Liver (tissue), 9 donors: ENCODE measurements around the gene APPL1. TPM values are rescaled to one million over a fixed set of nuclear protein-coding genes. Genes with fewer than 3 reads are reported as not detected.

Experiments
- DNase-seq: peaks from one replicate; pipeline ENCODE4 v3.0.0-alpha.2; 2017; ENCODE audit warnings: low spot score
- H3K27ac ChIP-seq, 2 donors: one replicate each; pipeline ENCODE4 v1.7.0; 2013; ENCODE audit warnings: inconsistent platforms in 2 of 2, low read length in 2 of 2, control low read depth in 1 of 2, low read depth in 1 of 2, mild to moderate bottlenecking in 1 of 2
- H3K27me3 ChIP-seq, 4 donors: one replicate each; pipeline versions ENCODE4 v1.6.1 to v1.7.0; 2013; ENCODE audit warnings: low read length in 3 of 4, inconsistent platforms in 1 of 4, mild to moderate bottlenecking in 1 of 4, moderate library complexity in 1 of 4; ENCODE audit not compliant: control insufficient read depth in 4 of 4, insufficient read depth in 4 of 4
- H3K36me3 ChIP-seq, 4 donors: one replicate each; pipeline versions ENCODE4 v1.6.1 to v1.7.0; 2013; ENCODE audit warnings: low read length in 3 of 4, mild to moderate bottlenecking in 3 of 4, low read depth in 1 of 4, moderate library complexity in 1 of 4; ENCODE audit not compliant: control insufficient read depth in 4 of 4, insufficient read depth in 3 of 4
- H3K4me1 ChIP-seq, 4 donors: one replicate each; pipeline versions ENCODE4 v1.6.1 to v1.7.0; 2013; ENCODE audit warnings: low read length in 3 of 4, mild to moderate bottlenecking in 3 of 4, moderate library complexity in 1 of 4; ENCODE audit not compliant: control insufficient read depth in 4 of 4, insufficient read depth in 4 of 4
- H3K4me3 ChIP-seq, 3 donors: one replicate each; pipeline versions ENCODE4 v1.6.1 to v1.7.0; 2013; ENCODE audit warnings: low read length in 3 of 3, control low read depth in 1 of 3, low read depth in 1 of 3, mild to moderate bottlenecking in 1 of 3
- H3K9ac ChIP-seq, 2 donors: one replicate each; pipeline ENCODE4 v1.7.0; 2013; ENCODE audit warnings: low read length in 2 of 2, mild to moderate bottlenecking in 2 of 2, moderate library complexity in 2 of 2, control low read depth in 1 of 2, low read depth in 1 of 2
- H3K9me3 ChIP-seq, 4 donors: one replicate each; pipeline versions ENCODE4 v1.6.1 to v1.7.0; 2013; ENCODE audit warnings: low read length in 3 of 4; ENCODE audit not compliant: control insufficient read depth in 4 of 4
- EGR1 ChIP-seq, 2 donors: IDR thresholded peaks; 2 replicates each; pipeline ENCODE4 v1.6.1; 2016 to 2018; ENCODE audit warnings: antibody characterized with exemption in 2 of 2, low read depth in 2 of 2
- FOXA1 ChIP-seq: IDR thresholded peaks from 2 replicates; pipeline ENCODE4 v1.6.1; 2016; ENCODE audit warnings: antibody characterized with exemption
- FOXA2 ChIP-seq: IDR thresholded peaks from 2 replicates; pipeline ENCODE4 v1.6.1; 2016; ENCODE audit warnings: antibody characterized with exemption
- GABPA ChIP-seq, 2 donors: IDR thresholded peaks in 1 of 2; conservative IDR thresholded peaks in 1 of 2; 2 replicates each; pipeline ENCODE4 v1.6.1; 2016; ENCODE audit warnings: antibody characterized with exemption in 2 of 2, mild to moderate bottlenecking in 1 of 2, moderate library complexity in 1 of 2
- HNF4A ChIP-seq, 2 donors: conservative IDR thresholded peaks; 2 replicates each; pipeline ENCODE4 v1.6.1; 2016; ENCODE audit warnings: antibody characterized with exemption in 2 of 2, mild to moderate bottlenecking in 2 of 2
- HNF4G ChIP-seq: IDR thresholded peaks from 2 replicates; pipeline ENCODE4 v1.6.1; 2016; ENCODE audit warnings: antibody characterized with exemption
- JUND ChIP-seq, 2 donors: IDR thresholded peaks; 2 replicates each; pipeline ENCODE4 v1.6.1; 2016; ENCODE audit warnings: antibody characterized with exemption in 2 of 2
- NR2F2 ChIP-seq: IDR thresholded peaks from 2 replicates; pipeline ENCODE4 v1.6.1; 2016; ENCODE audit warnings: antibody characterized with exemption
- RAD21 ChIP-seq, 2 donors: IDR thresholded peaks; 2 replicates each; pipeline ENCODE4 v1.6.1; 2016; ENCODE audit warnings: antibody characterized with exemption in 2 of 2, mild to moderate bottlenecking in 2 of 2
- RXRA ChIP-seq, 2 donors: IDR thresholded peaks; 2 replicates each; pipeline ENCODE4 v1.6.1; 2017 to 2018; ENCODE audit warnings: antibody characterized with exemption in 2 of 2, mild to moderate bottlenecking in 1 of 2
- SP1 ChIP-seq: IDR thresholded peaks from 2 replicates; pipeline ENCODE4 v1.6.1; 2018; ENCODE audit warnings: antibody characterized with exemption, mild to moderate bottlenecking
- TAF1 ChIP-seq: conservative IDR thresholded peaks from 2 replicates; pipeline ENCODE4 v1.6.1; 2016; ENCODE audit warnings: antibody characterized with exemption, mild to moderate bottlenecking
- YY1 ChIP-seq: IDR thresholded peaks from 2 replicates; pipeline ENCODE4 v1.6.1; 2016; ENCODE audit warnings: antibody characterized with exemption, mild to moderate bottlenecking
- whole genome bisulfite sequencing: extraction: QIAGEN DNeasy Blood & Tissue Kit; methylation state at CpG from one replicate; pipeline ENCODE4 v1.1.7; 2013; 5-methylcytosine and 5-hydroxymethylcytosine counted together
- polyA plus RNA-seq, 2 donors: library from polyadenylated mRNA; stranded (reverse) in 1 of 2; unstranded in 1 of 2; fragments of 200-250 nt in 1 of 2; fragments of >200 nt in 1 of 2; fragmentation: Nextera tagmentation in 1 of 2; extraction: Ambion mirVana in 1 of 2; gene quantifications; one replicate each; pipeline versions ENCODE4 v1.2.1 to v1.2.3, GENCODE V29; 2013 to 2015
- total RNA-seq, 2 donors: library from RNA; depleted of rRNA; stranded (reverse); fragments of >200 nt; gene quantifications; one replicate each; pipeline ENCODE4 v1.2.3, GENCODE V29; 2014
- TF ChIP-seq, protein P1 (sequence below): IDR thresholded peaks from 2 replicates; pipeline ENCODE4 v1.6.1; 2016; ENCODE audit warnings: antibody characterized with exemption
- TF ChIP-seq, protein P2 (sequence below): IDR thresholded peaks from 2 replicates; pipeline ENCODE4 v1.6.1; 2016; ENCODE audit warnings: antibody characterized with exemption
- TF ChIP-seq, protein P3 (sequence below): fragments of 150-350 bp; IDR thresholded peaks from 2 replicates; pipeline ENCODE4 v1.5.1; 2017; ENCODE audit warnings: improper control_type of control experiment, low read depth, low read length; ENCODE audit not compliant: missing input control
- TF ChIP-seq, protein P4 (sequence below): IDR thresholded peaks from 2 replicates; pipeline ENCODE4 v1.6.1; 2016; ENCODE audit warnings: antibody characterized with exemption, mild to moderate bottlenecking
- TF ChIP-seq, protein P5 (sequence below): IDR thresholded peaks from 2 replicates; pipeline ENCODE4 v1.6.1; 2016; ENCODE audit warnings: antibody characterized with exemption
- donor health status: healthy.
- donor health status: healthy.
- donor health status: healthy.
- donor health status: healthy.
- donor health status: healthy.

APPL1 gene
- total and polyA plus RNA-seq, 4 donors = 7.7 to 30.3 (median 19.2) TPM

DNA sequence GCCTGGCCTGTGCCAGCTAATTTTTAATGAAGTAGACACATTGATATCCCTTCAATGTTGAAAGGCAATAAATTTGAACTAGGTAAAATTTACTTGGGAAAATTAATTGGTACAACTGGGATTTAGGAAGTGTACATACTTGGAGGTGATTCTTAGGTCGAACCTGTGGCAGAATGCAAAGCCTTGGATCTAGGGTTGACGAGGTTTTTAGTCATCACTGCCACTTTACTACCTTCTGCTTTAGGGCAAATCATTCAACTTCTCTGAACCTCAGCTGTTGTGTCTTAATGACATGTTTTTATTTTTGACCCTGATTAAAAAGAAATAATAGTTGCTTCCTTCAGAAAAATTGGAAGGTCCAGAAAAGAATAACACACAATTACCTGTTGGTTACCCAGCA lies 2.5 kb downstream of the APPL1 start:
- H3K27ac ChIP-seq = no peak overlapping the region
- 92% methylated on average over 2 of the region's 2 CpGs for WGBS
- H3K4me3 ChIP-seq = no peak overlapping the region
- H3K27me3 ChIP-seq = no peaks in the 10 kb centered on the region
- no peaks in the 10 kb centered on the region for H3K9me3 ChIP-seq
- no peak for TF ChIP-seq EGR1 (IDR thresholded peaks at IDR 0.05; ENCODE audit: low read depth in 2 of 2)
- no peak for TF ChIP-seq HNF4G
- TF ChIP-seq, protein P1, sequence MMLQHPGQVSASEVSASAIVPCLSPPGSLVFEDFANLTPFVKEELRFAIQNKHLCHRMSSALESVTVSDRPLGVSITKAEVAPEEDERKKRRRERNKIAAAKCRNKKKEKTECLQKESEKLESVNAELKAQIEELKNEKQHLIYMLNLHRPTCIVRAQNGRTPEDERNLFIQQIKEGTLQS = no peak
- TF ChIP-seq, protein P2, sequence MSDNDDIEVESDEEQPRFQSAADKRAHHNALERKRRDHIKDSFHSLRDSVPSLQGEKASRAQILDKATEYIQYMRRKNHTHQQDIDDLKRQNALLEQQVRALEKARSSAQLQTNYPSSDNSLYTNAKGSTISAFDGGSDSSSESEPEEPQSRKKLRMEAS = no peak
- TF ChIP-seq RXRA (IDR thresholded peaks at IDR 0.05) = no peak
- TF ChIP-seq HNF4A (conservative IDR thresholded peaks at IDR 0.05) = no peak
- TF ChIP-seq, protein P3, sequence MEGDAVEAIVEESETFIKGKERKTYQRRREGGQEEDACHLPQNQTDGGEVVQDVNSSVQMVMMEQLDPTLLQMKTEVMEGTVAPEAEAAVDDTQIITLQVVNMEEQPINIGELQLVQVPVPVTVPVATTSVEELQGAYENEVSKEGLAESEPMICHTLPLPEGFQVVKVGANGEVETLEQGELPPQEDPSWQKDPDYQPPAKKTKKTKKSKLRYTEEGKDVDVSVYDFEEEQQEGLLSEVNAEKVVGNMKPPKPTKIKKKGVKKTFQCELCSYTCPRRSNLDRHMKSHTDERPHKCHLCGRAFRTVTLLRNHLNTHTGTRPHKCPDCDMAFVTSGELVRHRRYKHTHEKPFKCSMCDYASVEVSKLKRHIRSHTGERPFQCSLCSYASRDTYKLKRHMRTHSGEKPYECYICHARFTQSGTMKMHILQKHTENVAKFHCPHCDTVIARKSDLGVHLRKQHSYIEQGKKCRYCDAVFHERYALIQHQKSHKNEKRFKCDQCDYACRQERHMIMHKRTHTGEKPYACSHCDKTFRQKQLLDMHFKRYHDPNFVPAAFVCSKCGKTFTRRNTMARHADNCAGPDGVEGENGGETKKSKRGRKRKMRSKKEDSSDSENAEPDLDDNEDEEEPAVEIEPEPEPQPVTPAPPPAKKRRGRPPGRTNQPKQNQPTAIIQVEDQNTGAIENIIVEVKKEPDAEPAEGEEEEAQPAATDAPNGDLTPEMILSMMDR = no peak
- no peak for TF ChIP-seq FOXA2
- TF ChIP-seq JUND (IDR thresholded peaks at IDR 0.05) = no peak
- TF ChIP-seq TAF1 = no peak
- H3K4me1 ChIP-seq = peaks cover 0 to 21% (median 10%) of the 10 kb centered on the region in 4 donors
- H3K36me3 ChIP-seq = no peaks in the 10 kb centered on the region
- no peak for DNase-seq
- no peak overlapping the region for H3K9ac ChIP-seq

DNA sequence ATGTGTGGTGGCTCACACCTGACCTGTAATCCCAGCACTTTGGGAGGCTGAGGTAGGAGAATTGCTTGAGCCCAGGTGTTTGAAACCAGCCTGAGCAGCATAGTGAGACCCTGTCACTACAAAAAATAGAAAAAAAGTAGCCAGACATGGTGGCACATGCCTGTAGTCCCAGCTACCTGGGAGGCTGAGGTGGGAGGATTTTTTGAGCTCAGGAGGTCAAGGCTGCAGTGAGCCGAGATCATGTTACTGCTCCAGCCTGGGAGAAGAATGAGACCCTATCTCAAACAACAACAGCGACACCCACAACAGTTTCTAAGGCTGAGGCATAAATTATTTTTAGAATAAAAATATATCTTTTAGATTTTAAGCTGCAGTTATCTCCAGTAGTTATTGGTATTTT lies 6.3 kb downstream of the APPL1 start:
- Histone ChIP-seq H3K36me3 (peaks cover 2 to 12% (median 5%) of the 10 kb centered on the region in 4 donors), H3K27ac (no peak overlapping the region), H3K9ac (no peak overlapping the region), H3K4me3 (no peak overlapping the region), H3K27me3 (no peaks in the 10 kb centered on the region), H3K9me3 (no peaks in the 10 kb centered on the region), H3K4me1 (peaks cover 0 to 7% (median 7%) of the 10 kb centered on the region in 4 donors)
- DNase-seq = no peak
- TF ChIP-seq, protein P4, sequence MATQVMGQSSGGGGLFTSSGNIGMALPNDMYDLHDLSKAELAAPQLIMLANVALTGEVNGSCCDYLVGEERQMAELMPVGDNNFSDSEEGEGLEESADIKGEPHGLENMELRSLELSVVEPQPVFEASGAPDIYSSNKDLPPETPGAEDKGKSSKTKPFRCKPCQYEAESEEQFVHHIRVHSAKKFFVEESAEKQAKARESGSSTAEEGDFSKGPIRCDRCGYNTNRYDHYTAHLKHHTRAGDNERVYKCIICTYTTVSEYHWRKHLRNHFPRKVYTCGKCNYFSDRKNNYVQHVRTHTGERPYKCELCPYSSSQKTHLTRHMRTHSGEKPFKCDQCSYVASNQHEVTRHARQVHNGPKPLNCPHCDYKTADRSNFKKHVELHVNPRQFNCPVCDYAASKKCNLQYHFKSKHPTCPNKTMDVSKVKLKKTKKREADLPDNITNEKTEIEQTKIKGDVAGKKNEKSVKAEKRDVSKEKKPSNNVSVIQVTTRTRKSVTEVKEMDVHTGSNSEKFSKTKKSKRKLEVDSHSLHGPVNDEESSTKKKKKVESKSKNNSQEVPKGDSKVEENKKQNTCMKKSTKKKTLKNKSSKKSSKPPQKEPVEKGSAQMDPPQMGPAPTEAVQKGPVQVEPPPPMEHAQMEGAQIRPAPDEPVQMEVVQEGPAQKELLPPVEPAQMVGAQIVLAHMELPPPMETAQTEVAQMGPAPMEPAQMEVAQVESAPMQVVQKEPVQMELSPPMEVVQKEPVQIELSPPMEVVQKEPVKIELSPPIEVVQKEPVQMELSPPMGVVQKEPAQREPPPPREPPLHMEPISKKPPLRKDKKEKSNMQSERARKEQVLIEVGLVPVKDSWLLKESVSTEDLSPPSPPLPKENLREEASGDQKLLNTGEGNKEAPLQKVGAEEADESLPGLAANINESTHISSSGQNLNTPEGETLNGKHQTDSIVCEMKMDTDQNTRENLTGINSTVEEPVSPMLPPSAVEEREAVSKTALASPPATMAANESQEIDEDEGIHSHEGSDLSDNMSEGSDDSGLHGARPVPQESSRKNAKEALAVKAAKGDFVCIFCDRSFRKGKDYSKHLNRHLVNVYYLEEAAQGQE = no peak
- TF ChIP-seq RAD21 (IDR thresholded peaks at IDR 0.05) = no peak
- no peak for TF ChIP-seq HNF4G
- TF ChIP-seq RXRA (IDR thresholded peaks at IDR 0.05) = no peak
- TF ChIP-seq HNF4A (conservative IDR thresholded peaks at IDR 0.05) = no peak
- no peak for TF ChIP-seq FOXA1
- no peak for TF ChIP-seq JUND (IDR thresholded peaks at IDR 0.05)
- no peak for TF ChIP-seq GABPA (IDR thresholded peaks at IDR 0.05 in 1 of 2, conservative IDR thresholded peaks at IDR 0.05 in 1 of 2)
- no peak for TF ChIP-seq SP1
- no peak for TF ChIP-seq NR2F2
- no peak for TF ChIP-seq TAF1
- no peak for TF ChIP-seq YY1
- no peak for TF ChIP-seq FOXA2
- TF ChIP-seq, protein P2 = no peak
- TF ChIP-seq, protein P5, sequence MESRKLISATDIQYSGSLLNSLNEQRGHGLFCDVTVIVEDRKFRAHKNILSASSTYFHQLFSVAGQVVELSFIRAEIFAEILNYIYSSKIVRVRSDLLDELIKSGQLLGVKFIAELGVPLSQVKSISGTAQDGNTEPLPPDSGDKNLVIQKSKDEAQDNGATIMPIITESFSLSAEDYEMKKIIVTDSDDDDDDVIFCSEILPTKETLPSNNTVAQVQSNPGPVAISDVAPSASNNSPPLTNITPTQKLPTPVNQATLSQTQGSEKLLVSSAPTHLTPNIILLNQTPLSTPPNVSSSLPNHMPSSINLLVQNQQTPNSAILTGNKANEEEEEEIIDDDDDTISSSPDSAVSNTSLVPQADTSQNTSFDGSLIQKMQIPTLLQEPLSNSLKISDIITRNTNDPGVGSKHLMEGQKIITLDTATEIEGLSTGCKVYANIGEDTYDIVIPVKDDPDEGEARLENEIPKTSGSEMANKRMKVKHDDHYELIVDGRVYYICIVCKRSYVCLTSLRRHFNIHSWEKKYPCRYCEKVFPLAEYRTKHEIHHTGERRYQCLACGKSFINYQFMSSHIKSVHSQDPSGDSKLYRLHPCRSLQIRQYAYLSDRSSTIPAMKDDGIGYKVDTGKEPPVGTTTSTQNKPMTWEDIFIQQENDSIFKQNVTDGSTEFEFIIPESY = no peak
- TF ChIP-seq EGR1 (IDR thresholded peaks at IDR 0.05; ENCODE audit: low read depth in 2 of 2) = no peak
- TF ChIP-seq, protein P3 = no peak
- TF ChIP-seq, protein P1 = no peak
- WGBS = 95% methylated on average over 2 of the region's 2 CpGs
